ENCODE data around the gene ZNF143. TPM values are rescaled to one million over a fixed set of nuclear protein-coding genes. Genes with fewer than 3 reads are reported as not detected.
A peak's percentile ranks its signal among the peaks of the same experiment; 100 is the strongest.
"Not testable (repeated sequence)": the region's sequence is repeated elsewhere in the genome, so short reads cannot be mapped to it uniquely, and the experiment has no call there.

ZNF143 gene
- total RNA-seq, 4 donors from 2014 or later = 17.8 to 44.2 (median 30.9) TPM

GRCh38 chr11:9506489-9507276 is 45.9 kb downstream of the ZNF143 start:
- intact Hi-C loops (cut with DNase I; ENCODE audit: low total_unique reads) = no loop called here
- 47 to 50% methylated on average over 6 of the region's 6 CpGs for WGBS, 2 donors
- TF ChIP-seq CTCF (IDR thresholded peaks at IDR 0.05) (peak in 1 of 3 donors; percentile 61), POLR2A (IDR thresholded peaks at IDR 0.05) (no peak)
- H3K4me3 ChIP-seq (ENCODE audit: low read depth, poor library complexity, severe bottlenecking) = no peak overlapping the region
- DNase-seq (ENCODE audit: low spot score in 2 of 2) = peak; percentile 55 to 91

- intact Hi-C loops (cut with DNase I; ENCODE audit: low total_unique reads) = no loop called here
- TF ChIP-seq POLR2A (IDR thresholded peaks at IDR 0.05) (no peak), CTCF (IDR thresholded peaks at IDR 0.05) (no peak)
- DNase-seq (ENCODE audit: low spot score in 2 of 2) = no peak
- H3K4me3 ChIP-seq (ENCODE audit: low read depth, poor library complexity, severe bottlenecking) = no peak overlapping the region
- WGBS, 2 donors = 93 to 96% methylated on average over 1 of the region's 1 CpG
Measured at GRCh38 chr11:9507277-9507580, 46.4 kb downstream of the ZNF143 start.

- DNase-seq (ENCODE audit: low spot score in 2 of 2) = no peak
- WGBS, 2 donors = 88 to 93% methylated on average over 2 of the region's 2 CpGs
- intact Hi-C loops (cut with DNase I; ENCODE audit: low total_unique reads) = no loop called here
- TF ChIP-seq POLR2A (IDR thresholded peaks at IDR 0.05) (no peak), CTCF (IDR thresholded peaks at IDR 0.05) (no peak)
- no peak overlapping the region for H3K4me3 ChIP-seq (ENCODE audit: low read depth, poor library complexity, severe bottlenecking)
Measured at GRCh38 chr11:9509041-9509440, 48.2 kb downstream of the ZNF143 start.

- H3K4me3 ChIP-seq (ENCODE audit: low read depth, poor library complexity, severe bottlenecking) = no peak overlapping the region
- 95 to 98% methylated on average over 5 of the region's 5 CpGs for WGBS, 2 donors
- DNase-seq (ENCODE audit: low spot score in 2 of 2) = no peak
- no peak for TF ChIP-seq POLR2A (IDR thresholded peaks at IDR 0.05)
- TF ChIP-seq CTCF (IDR thresholded peaks at IDR 0.05) = no peak
- intact Hi-C loops (cut with DNase I; ENCODE audit: low total_unique reads) = no loop called here
Measured at GRCh38 chr11:9512370-9513019, 51.7 kb downstream of the ZNF143 start.

- DNase-seq (ENCODE audit: low spot score in 2 of 2); H3K4me3 ChIP-seq (ENCODE audit: low read depth, poor library complexity, severe bottlenecking); intact Hi-C loops (cut with DNase I; ENCODE audit: low total_unique reads): not testable (repeated sequence)
- 100% methylated on average over 1 of the region's 1 CpG for WGBS, 2 donors
Measured at GRCh38 chr11:9514576-9514975, 53.8 kb downstream of the ZNF143 start.

- TF ChIP-seq CTCF (IDR thresholded peaks at IDR 0.05) (no peak), POLR2A (IDR thresholded peaks at IDR 0.05) (no peak)
- WGBS, 2 donors = 64 to 72% methylated on average over 4 of the region's 4 CpGs
- H3K4me3 ChIP-seq (ENCODE audit: low read depth, poor library complexity, severe bottlenecking) = no peak overlapping the region
- DNase-seq (ENCODE audit: low spot score in 2 of 2) = no peak
- intact Hi-C loops (cut with DNase I; ENCODE audit: low total_unique reads) = no loop called here
Measured at GRCh38 chr11:9516113-9516512, 55.3 kb downstream of the ZNF143 start.

Data from lower leg skin (tissue), 4 donors.